NT2/D1 (cell line): Measurements from ENCODE around the gene PHLPP1.

ENCODE experiments used
- DNase-seq: peaks from one replicate; pipeline ENCODE4 v3.0.0-alpha.2; 2011; ENCODE audit warnings: low read depth, low spot score
- H3K27me3 ChIP-seq: 2 replicates; pipeline ENCODE4 v1.6.0; 2011; ENCODE audit warnings: mild to moderate bottlenecking; ENCODE audit not compliant: insufficient read length, insufficient read depth
- H3K36me3 ChIP-seq: 2 replicates; pipeline ENCODE4 v1.6.1; 2011; ENCODE audit warnings: mild to moderate bottlenecking, low read length, mixed read lengths; ENCODE audit not compliant: insufficient read depth, insufficient read length
- H3K4me1 ChIP-seq: 2 replicates; pipeline ENCODE4 v1.5.1; 2011; ENCODE audit not compliant: insufficient read depth, insufficient read length
- H3K4me3 ChIP-seq: 2 replicates; pipeline ENCODE4 v1.5.1; 2011; ENCODE audit warnings: low read depth; ENCODE audit not compliant: insufficient read length
- H3K9ac ChIP-seq: 2 replicates; pipeline ENCODE4 v1.6.0; 2011; ENCODE audit warnings: low read depth; ENCODE audit not compliant: insufficient read length
- H3K9me3 ChIP-seq: 2 replicates; pipeline ENCODE4 v1.5.1; 2011; ENCODE audit warnings: mild to moderate bottlenecking, low read length; ENCODE audit not compliant: insufficient read depth
- SUZ12 ChIP-seq: IDR thresholded peaks from 2 replicates; pipeline ENCODE4 v1.6.1; 2011; ENCODE audit not compliant: insufficient read length, insufficient read depth; ENCODE audit errors: extremely low read depth
- YY1 ChIP-seq: IDR thresholded peaks from 2 replicates; pipeline ENCODE4 v1.6.1; 2011; ENCODE audit not compliant: insufficient read length, insufficient read depth
- ZNF274 ChIP-seq: IDR thresholded peaks from 2 replicates; pipeline ENCODE4 v1.6.1; 2011; ENCODE audit warnings: mild to moderate bottlenecking, low read depth, low read length

Gene PHLPP1

GRCh38 chr18:62715436-62715758, at the start of gene PHLPP1:
TSS of gene PHLPP1 (plus strand) at chr18:62715541. CDS start at chr18:62715684, 143 bp downstream.
- Histone ChIP-seq H3K9ac (peak within 1 kb of the TSS; percentile 79), H3K4me1 (no peaks in the 10 kb centered on the region), H3K36me3 (no peaks in the 10 kb centered on the region), H3K9me3 (no peaks in the 10 kb centered on the region), H3K27me3 (no peaks in the 10 kb centered on the region), H3K4me3 (peak within 1 kb of the TSS; percentile 74)
- no peak for TF ChIP-seq YY1
- no peak for TF ChIP-seq ZNF274
- no peak for TF ChIP-seq SUZ12
- no peak for DNase-seq

- Histone ChIP-seq H3K9me3 (no peaks in the 10 kb centered on the region), H3K36me3 (no peaks in the 10 kb centered on the region), H3K4me3 (no peak overlapping the region), H3K4me1 (no peaks in the 10 kb centered on the region), H3K27me3 (no peaks in the 10 kb centered on the region), H3K9ac (no peak overlapping the region)
- TF ChIP-seq ZNF274 (no peak), YY1 (no peak), SUZ12 (no peak)
- DNase-seq, result no peak
Observed at GRCh38 chr18:62669225-62669624, 46.1 kb upstream of the PHLPP1 start.

GRCh38 chr18:62670573-62670972, 44.8 kb upstream of the PHLPP1 start:
- Histone ChIP-seq H3K9me3 (no peaks in the 10 kb centered on the region), H3K4me1 (no peaks in the 10 kb centered on the region), H3K4me3 (no peak overlapping the region), H3K27me3 (no peaks in the 10 kb centered on the region), H3K36me3 (no peaks in the 10 kb centered on the region), H3K9ac (no peak overlapping the region)
- DNase-seq, result no peak
- TF ChIP-seq SUZ12 (no peak), YY1 (no peak), ZNF274 (no peak)

GRCh38 chr18:62672600-62672999, 42.7 kb upstream of the PHLPP1 start:
- Histone ChIP-seq H3K4me3 (no peak overlapping the region), H3K36me3 (no peaks in the 10 kb centered on the region), H3K4me1 (no peaks in the 10 kb centered on the region), H3K9ac (no peak overlapping the region), H3K9me3 (no peaks in the 10 kb centered on the region), H3K27me3 (no peaks in the 10 kb centered on the region)
- no peak for DNase-seq
- TF ChIP-seq ZNF274 (no peak), SUZ12 (no peak), YY1 (no peak)

GRCh38 chr18:62678847-62679485, 36.4 kb upstream of the PHLPP1 start:
- Histone ChIP-seq H3K4me1 (no peaks in the 10 kb centered on the region), H3K9me3 (no peaks in the 10 kb centered on the region), H3K4me3 (no peak overlapping the region), H3K9ac (no peak overlapping the region), H3K27me3 (no peaks in the 10 kb centered on the region), H3K36me3 (no peaks in the 10 kb centered on the region)
- no peak for TF ChIP-seq ZNF274
- TF ChIP-seq SUZ12, result no peak
- TF ChIP-seq YY1, result no peak
- DNase-seq, result no peak

GRCh38 chr18:62682371-62682770, 33.0 kb upstream of the PHLPP1 start:
- Histone ChIP-seq H3K4me1 (no peaks in the 10 kb centered on the region), H3K9ac (no peak overlapping the region), H3K9me3 (no peaks in the 10 kb centered on the region; the same call in 1 of the 2 replicates), H3K36me3 (no peaks in the 10 kb centered on the region), H3K4me3 (no peak overlapping the region), H3K27me3 (no peaks in the 10 kb centered on the region)
- TF ChIP-seq ZNF274 (no peak), SUZ12 (no peak), YY1 (no peak)
- no peak for DNase-seq

GRCh38 chr18:62683935-62684334, 31.4 kb upstream of the PHLPP1 start:
- Histone ChIP-seq H3K4me1 (no peaks in the 10 kb centered on the region), H3K36me3 (no peaks in the 10 kb centered on the region), H3K9ac (no peak overlapping the region), H3K4me3 (no peak overlapping the region), H3K27me3 (no peaks in the 10 kb centered on the region), H3K9me3 (peaks cover 12% of the 10 kb centered on the region)
- TF ChIP-seq YY1, result no peak
- no peak for TF ChIP-seq SUZ12
- no peak for TF ChIP-seq ZNF274
- no peak for DNase-seq
